Measurements from ENCODE around the gene TSPOAP1.

- TF ChIP-seq CTCF (IDR thresholded peaks at IDR 0.05) (no peak), MYC (IDR thresholded peaks at IDR 0.05; ENCODE audit: borderline replicate concordance, low read length) (no peak), RCOR1 (IDR thresholded peaks at IDR 0.05; ENCODE audit: low read depth, low read length) (no peak), JUNB (IDR thresholded peaks at IDR 0.05) (no peak), RAD21 (conservative IDR thresholded peaks at IDR 0.05 in 1 of 2, IDR thresholded peaks at IDR 0.05 in 1 of 2) (no peak), NR3C1 (IDR thresholded peaks at IDR 0.05) (no peak), MAX (IDR thresholded peaks at IDR 0.05) (no peak), RFX5 (IDR thresholded peaks at IDR 0.05) (no peak), RNF2 (IDR thresholded peaks at IDR 0.05; ENCODE audit: borderline replicate concordance, low read depth) (no peak)
Observed at GRCh38 chr17:58328195-58329034, at the start of gene TSPOAP1.
